ENCODE data around the gene TLX2.
"Not testable (repeated sequence)": the region's sequence is repeated elsewhere in the genome, so short reads cannot be mapped to it uniquely, and the experiment has no call there.

TLX2 gene

GRCh38 chr2:74558284-74559230 lies 44.3 kb downstream of the TLX2 start:
- no peak for DNase-seq

DNA sequence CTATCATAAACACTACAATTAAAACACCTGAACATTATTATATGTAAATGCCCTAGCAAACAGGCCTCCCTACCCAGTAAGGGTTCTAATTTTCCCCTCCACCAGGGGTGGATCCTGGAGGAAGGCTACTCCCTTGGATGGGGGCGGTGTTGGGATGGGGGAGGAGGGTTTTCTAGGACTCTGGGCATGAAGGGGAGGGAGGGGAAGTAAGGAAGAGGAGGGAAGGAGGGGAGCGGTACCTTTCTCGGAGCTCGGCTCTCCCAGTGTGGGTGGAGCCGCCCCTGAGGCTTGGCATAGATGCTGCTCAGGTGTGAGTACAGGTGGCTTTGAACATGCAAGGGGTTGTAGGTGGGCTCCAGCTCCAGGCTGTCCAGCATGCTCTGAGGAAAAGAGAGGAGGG lies 45.7 kb downstream of the TLX2 start:
- DNase-seq = no peak

- no peak for DNase-seq
These were observed 46.3 kb downstream of the TLX2 start for GRCh38 chr2:74560591-74560990.

GRCh38 chr2:74561022-74561421 lies 46.8 kb downstream of the TLX2 start:
- not testable (repeated sequence) for DNase-seq

DNA sequence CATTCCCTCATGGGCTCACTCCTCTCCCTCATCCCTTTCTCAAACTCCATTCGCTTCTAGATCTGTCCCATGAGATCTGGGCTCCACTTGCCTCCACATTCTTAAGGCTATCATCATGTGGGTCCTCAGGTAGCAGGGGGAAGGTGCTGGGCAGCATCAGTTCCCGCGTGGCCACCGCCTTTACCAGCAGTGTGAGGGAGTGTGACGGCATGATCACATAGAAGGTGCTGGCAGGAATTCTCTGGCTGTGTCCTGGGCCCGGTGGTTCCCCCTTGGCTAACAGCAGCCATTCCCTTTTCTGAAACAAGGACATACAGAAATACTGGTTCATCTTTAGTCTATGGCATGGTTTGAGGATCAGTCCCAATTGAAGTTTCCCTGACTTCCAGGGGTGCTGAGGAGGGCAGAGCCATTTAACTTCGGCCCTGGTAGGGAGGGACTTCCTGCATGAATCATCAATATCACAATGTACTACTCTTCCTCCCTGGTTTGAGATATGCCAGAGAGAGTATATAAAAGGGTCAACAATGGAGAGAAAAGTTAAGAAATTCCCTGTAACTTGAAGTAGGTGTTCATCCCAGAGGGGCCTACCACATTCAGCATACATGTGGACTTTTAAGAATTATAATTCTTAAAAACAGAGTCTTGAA lies 48.0 kb downstream of the TLX2 start:
- no peak for DNase-seq

DNA sequence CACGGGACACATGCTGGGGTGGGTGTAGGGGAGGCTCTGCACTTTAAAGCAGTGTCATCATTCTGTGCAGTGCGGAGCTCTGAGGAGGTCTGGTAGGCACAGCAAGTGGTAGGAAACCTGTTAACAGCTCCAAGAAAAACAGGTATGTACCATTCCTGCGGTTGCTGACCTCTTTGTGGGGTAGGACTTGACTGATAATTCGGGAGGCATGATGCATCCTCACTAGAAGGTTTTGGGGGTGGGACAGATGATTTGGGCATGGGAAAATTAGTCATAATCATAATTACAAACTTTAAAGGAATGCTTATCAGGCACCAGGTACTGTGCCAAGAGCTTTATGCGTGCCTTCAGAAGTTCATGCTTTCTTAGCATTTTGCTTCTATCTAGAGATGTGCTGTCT lies 50.0 kb downstream of the TLX2 start:
- no peak for DNase-seq

- DNase-seq = no peak
These were observed 52.0 kb downstream of the TLX2 start for GRCh38 chr2:74566076-74566753.

DNA sequence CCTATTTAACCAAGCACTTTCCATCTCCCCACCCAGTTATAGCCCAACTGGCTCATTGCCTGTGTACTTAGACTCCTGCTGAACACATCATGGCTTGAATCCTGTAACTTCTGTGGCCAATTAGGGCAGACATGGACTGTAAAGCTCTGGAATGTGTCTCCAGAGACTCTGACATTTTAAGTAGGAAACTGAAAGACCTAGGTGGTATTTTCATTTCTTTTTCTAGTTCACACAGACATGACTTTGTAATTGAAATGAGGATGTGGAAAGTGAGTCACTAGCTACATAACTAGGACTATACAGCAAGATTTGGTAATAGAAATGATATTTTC lies 52.5 kb downstream of the TLX2 start:
- DNase-seq = no peak
